GM19467 (cell line): Measurements from ENCODE around the gene CAMK2N1.

Experiments
- ATAC-seq: cut with Tn5 transposase; IDR thresholded peaks from one replicate; pipeline ENCODE4 v1.9.1; 2021; ENCODE audit warnings: mild to moderate bottlenecking, moderate library complexity; ENCODE audit not compliant: unreplicated experiment

CAMK2N1 gene

GRCh38 chr1:20446796-20447195 lies 39.2 kb downstream of the CAMK2N1 start:
- no peak for ATAC-seq

- ATAC-seq = no peak
These were observed 40.1 kb downstream of the CAMK2N1 start for GRCh38 chr1:20445956-20446355.

GRCh38 chr1:20443703-20444586 lies 42.1 kb downstream of the CAMK2N1 start:
- no peak for ATAC-seq

GRCh38 chr1:20442920-20443625 lies 42.9 kb downstream of the CAMK2N1 start:
- no peak for ATAC-seq

GRCh38 chr1:20440785-20441200 lies 45.2 kb downstream of the CAMK2N1 start:
- ATAC-seq = no peak

- ATAC-seq = no peak
These were observed 46.7 kb downstream of the CAMK2N1 start for GRCh38 chr1:20439282-20439681.

GRCh38 chr1:20437640-20438039 lies 48.4 kb downstream of the CAMK2N1 start:
- ATAC-seq = no peak

- no peak for ATAC-seq
These were observed 53.1 kb downstream of the CAMK2N1 start for GRCh38 chr1:20432891-20433290.
